ENCODE results near the gene RPS18. TPM values are rescaled to one million over a fixed set of nuclear protein-coding genes. Genes with fewer than 3 reads are reported as not detected.
"Not testable (repeated sequence)": the region's sequence is repeated elsewhere in the genome, so short reads cannot be mapped to it uniquely, and the experiment has no call there.

Gene RPS18
- total RNA-seq, 1 donor from 2014 or later: 950 TPM

DNA sequence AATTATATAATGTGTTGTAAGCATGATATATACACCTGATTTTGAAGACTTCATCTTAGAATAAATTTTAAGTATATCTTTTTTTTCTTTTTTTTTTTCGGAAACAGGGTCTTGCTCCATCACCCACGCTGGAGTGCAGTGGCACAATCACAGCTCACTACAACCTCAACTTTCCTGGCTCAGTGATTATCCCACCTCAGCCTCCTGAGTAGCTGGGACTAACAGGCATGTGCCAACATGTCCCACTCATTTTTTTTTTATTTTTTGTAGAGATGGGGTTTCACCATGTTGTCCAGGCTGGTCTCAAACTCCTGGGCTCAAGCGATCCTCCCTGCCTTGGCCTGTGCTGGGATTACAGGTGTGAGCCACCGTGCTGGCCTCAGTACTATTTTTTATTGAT lies 17.3 kb upstream of the RPS18 start:
- Histone ChIP-seq H3K4me3 (no peak overlapping the region), H3K27me3 (ENCODE audit: low read depth) (no peaks in the 10 kb centered on the region), H3K4me1 (peaks cover 14% of the 10 kb centered on the region), H3K27ac (replicated peaks) (no peak overlapping the region), H3K9me3 (replicated peaks) (no peaks in the 10 kb centered on the region), H3K36me3 (peaks cover 54% of the 10 kb centered on the region)
- DNase-seq: no peak
- intact Hi-C loops (cut with micrococcal nuclease): no loop called here
- TF ChIP-seq, protein P1, sequence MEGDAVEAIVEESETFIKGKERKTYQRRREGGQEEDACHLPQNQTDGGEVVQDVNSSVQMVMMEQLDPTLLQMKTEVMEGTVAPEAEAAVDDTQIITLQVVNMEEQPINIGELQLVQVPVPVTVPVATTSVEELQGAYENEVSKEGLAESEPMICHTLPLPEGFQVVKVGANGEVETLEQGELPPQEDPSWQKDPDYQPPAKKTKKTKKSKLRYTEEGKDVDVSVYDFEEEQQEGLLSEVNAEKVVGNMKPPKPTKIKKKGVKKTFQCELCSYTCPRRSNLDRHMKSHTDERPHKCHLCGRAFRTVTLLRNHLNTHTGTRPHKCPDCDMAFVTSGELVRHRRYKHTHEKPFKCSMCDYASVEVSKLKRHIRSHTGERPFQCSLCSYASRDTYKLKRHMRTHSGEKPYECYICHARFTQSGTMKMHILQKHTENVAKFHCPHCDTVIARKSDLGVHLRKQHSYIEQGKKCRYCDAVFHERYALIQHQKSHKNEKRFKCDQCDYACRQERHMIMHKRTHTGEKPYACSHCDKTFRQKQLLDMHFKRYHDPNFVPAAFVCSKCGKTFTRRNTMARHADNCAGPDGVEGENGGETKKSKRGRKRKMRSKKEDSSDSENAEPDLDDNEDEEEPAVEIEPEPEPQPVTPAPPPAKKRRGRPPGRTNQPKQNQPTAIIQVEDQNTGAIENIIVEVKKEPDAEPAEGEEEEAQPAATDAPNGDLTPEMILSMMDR (IDR thresholded peaks at IDR 0.05; ENCODE audit: borderline replicate concordance): no peak

DNA sequence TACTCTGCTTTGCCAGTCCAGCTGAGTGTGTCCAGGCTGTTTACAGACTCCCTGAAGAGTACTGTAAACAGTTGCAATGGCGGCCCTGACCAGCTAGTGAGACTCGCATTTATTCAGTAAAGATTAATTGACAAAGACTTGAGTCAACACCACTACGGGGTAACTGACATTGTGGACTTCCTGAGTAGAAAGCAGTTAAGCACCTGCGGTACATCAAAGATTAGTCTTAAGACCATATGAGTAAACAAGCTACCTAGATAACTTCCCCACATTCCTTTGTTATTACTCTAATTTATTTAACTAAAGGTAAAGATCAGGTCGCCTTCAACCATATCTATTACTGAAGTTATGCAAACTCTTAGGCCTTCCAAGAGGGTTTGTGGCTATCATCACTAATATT lies 12.8 kb upstream of the RPS18 start:
- no peaks in the 10 kb centered on the region for H3K27me3 ChIP-seq (ENCODE audit: low read depth)
- no peak overlapping the region for H3K4me3 ChIP-seq
- H3K36me3 ChIP-seq: peaks cover 71% of the 10 kb centered on the region
- H3K4me1 ChIP-seq: no peaks in the 10 kb centered on the region
- H3K27ac ChIP-seq (replicated peaks): no peak overlapping the region
- intact Hi-C loops (cut with micrococcal nuclease): no loop called here
- no peak for DNase-seq
- TF ChIP-seq, protein P1 (IDR thresholded peaks at IDR 0.05; ENCODE audit: borderline replicate concordance): no peak
- H3K9me3 ChIP-seq (replicated peaks): no peaks in the 10 kb centered on the region

DNA sequence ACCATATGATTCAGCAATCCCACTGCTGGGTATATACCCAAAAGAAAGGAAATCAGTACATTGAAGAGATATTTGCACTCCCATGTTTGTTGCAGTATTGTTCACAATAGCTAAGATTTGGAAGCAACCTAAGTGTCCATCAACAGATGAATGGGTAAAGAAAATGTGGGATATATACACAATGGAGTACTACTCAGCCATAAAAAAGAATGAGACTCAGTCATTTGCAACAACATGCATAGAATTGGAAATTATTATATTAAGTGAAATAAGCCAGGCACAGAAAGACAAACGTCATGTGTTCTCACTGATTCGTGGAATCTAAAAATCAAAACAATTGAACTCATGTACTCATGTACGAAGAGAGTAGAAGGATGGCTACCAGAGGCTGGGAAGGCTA lies 9.4 kb upstream of the RPS18 start:
- H3K36me3 ChIP-seq: peaks cover 92% of the 10 kb centered on the region
- H3K4me1 ChIP-seq; H3K4me3 ChIP-seq; intact Hi-C loops (cut with micrococcal nuclease); H3K27ac ChIP-seq (replicated peaks); H3K9me3 ChIP-seq (replicated peaks); DNase-seq; H3K27me3 ChIP-seq (ENCODE audit: low read depth): not testable (repeated sequence)

DNA sequence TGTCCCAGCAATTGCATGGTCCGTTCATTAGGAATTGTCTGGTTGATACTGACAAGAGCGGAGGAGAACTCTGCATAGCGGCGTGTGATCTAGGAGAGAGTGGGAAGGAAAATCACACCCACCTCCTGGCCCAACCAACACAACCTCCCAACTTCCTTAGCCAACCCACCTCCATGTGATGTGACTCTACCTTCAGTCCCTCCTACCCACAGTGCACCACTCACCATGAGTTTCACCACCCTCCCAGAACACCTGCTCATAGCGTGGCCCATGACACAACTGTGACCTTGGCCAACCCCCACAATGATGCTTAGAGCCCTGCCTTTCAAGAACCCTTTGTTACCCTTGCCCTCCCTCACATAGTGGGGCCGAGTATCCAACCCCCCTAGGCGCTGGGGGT lies 7.9 kb upstream of the RPS18 start:
- Histone ChIP-seq H3K27ac (replicated peaks) (no peak overlapping the region), H3K27me3 (ENCODE audit: low read depth) (no peaks in the 10 kb centered on the region), H3K4me3 (no peak overlapping the region), H3K9me3 (replicated peaks) (no peaks in the 10 kb centered on the region), H3K4me1 (no peaks in the 10 kb centered on the region), H3K36me3 (peaks cover 94% of the 10 kb centered on the region)
- DNase-seq: no peak
- TF ChIP-seq, protein P1 (IDR thresholded peaks at IDR 0.05; ENCODE audit: borderline replicate concordance): no peak
- intact Hi-C loops (cut with micrococcal nuclease): no loop called here

DNA sequence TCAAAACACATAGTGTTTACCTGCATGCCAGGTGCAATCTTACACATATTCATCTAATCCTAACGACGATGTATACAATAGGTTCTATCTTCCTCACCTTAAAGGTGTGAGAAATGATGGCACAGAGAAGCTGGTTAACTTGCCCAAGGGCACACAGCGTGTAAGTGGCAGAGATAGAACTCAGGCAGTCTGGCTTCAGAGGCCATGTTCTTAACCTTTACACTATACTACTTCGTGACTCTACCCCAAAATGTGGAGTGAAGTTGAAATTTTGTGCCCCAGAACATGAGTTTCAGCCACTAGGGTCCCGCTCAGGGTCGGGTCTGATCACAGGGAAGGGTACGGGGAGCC lies 783 bp upstream of the RPS18 start:
- Histone ChIP-seq H3K4me3 (peak overlapping the region; percentile 79), H3K36me3 (peaks cover 68% of the 10 kb centered on the region), H3K27me3 (ENCODE audit: low read depth) (no peaks in the 10 kb centered on the region), H3K9me3 (replicated peaks) (no peaks in the 10 kb centered on the region), H3K27ac (replicated peaks) (peak overlapping the region; percentile 97), H3K4me1 (peaks cover 60% of the 10 kb centered on the region)
- intact Hi-C loops (cut with micrococcal nuclease): no loop called here
- TF ChIP-seq, protein P1 (IDR thresholded peaks at IDR 0.05; ENCODE audit: borderline replicate concordance): no peak
- no peak for DNase-seq

DNA sequence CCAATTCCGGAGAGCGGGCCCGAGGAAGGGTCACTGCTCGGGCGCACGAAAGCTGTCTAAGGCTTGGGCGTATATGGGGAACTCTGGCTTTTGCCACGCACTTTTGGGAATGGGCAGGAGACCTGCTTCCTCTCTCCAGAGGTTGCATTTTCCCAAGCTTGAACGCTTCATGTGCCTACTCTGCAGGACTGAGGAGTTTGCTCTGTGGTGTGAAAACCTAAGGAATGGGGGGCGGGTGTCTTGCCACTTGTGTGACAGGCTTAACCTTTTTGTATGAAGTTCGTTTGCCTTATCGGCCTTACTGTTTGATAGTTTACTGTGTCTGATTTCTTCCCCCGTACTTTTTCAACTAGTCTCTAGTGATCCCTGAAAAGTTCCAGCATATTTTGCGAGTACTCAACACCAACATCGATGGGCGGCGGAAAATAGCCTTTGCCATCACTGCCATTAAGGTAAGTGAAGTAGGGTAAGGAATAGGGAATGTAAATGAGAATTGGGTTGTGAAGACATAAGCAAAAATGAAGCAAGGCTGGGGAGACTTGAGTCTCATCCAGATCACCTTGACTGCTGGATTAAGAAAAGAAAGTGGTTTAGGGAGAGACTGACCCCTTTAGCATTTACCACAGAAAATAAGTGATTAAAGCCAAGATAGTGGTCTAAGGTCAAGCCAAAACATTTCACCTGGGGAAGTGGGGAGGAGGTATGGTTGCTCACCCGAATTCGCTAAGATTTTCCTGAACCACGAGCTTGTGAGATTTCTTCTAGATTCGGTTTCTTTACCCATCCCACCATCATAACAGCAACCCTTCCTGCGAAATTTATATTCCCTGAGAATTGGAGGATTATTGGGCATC lies 627 bp downstream of the RPS18 start:
- peak overlapping the region; percentile 97 for H3K27ac ChIP-seq (replicated peaks)
- DNase-seq: no peak
- peaks cover 58% of the 10 kb centered on the region for H3K36me3 ChIP-seq
- no peaks in the 10 kb centered on the region for H3K9me3 ChIP-seq (replicated peaks)
- intact Hi-C loops (cut with micrococcal nuclease): no loop called here
- peak overlapping the region; percentile 79 for H3K4me3 ChIP-seq
- no peaks in the 10 kb centered on the region for H3K27me3 ChIP-seq (ENCODE audit: low read depth)
- TF ChIP-seq, protein P1 (IDR thresholded peaks at IDR 0.05; ENCODE audit: borderline replicate concordance): no peak
- H3K4me1 ChIP-seq: peaks cover 74% of the 10 kb centered on the region
